Small intestine (tissue), 7 donors: ENCODE measurements around the gene AGPAT3. TPM values are rescaled to one million over a fixed set of nuclear protein-coding genes. Genes with fewer than 3 reads are reported as not detected.

Experiments
- DNase-seq, 2 donors: peaks; one replicate each; pipeline versions ENCODE4 v3.0.0 to v3.0.0-alpha.2; 2013
- FAIRE-seq: peaks from 2 replicates; lab custom pipeline; 2012; peaks lifted over from hg19 to GRCh38; lab: Jason Lieb, UNC
- H3K27ac ChIP-seq, 3 donors: one replicate each; pipeline ENCODE4 v1.5.1; 2013; ENCODE audit warnings: low read length in 2 of 3, mild to moderate bottlenecking in 2 of 3, control low read depth in 1 of 3, inconsistent platforms in 1 of 3, low read depth in 1 of 3, moderate library complexity in 1 of 3
- H3K27me3 ChIP-seq, 3 donors: one replicate each; pipeline ENCODE4 v1.6.1; 2013; ENCODE audit warnings: low read length in 3 of 3, inconsistent platforms in 1 of 3; ENCODE audit not compliant: control insufficient read depth in 3 of 3, insufficient read depth in 3 of 3
- H3K36me3 ChIP-seq, 3 donors: one replicate each; pipeline ENCODE4 v1.6.1; 2013; ENCODE audit warnings: low read length in 3 of 3, inconsistent platforms in 1 of 3, low read depth in 1 of 3, mild to moderate bottlenecking in 1 of 3, moderate library complexity in 1 of 3; ENCODE audit not compliant: control insufficient read depth in 3 of 3, insufficient read depth in 2 of 3
- H3K4me1 ChIP-seq, 3 donors: one replicate each; pipeline ENCODE4 v1.6.1; 2013; ENCODE audit warnings: low read length in 2 of 3, inconsistent platforms in 1 of 3, low read depth in 1 of 3, mild to moderate bottlenecking in 1 of 3, moderate library complexity in 1 of 3; ENCODE audit not compliant: control insufficient read depth in 3 of 3, insufficient read depth in 2 of 3
- H3K4me3 ChIP-seq, 3 donors: one replicate each; pipeline ENCODE4 v1.5.1; 2013; ENCODE audit warnings: low read length in 3 of 3, control low read depth in 1 of 3, inconsistent platforms in 1 of 3, low read depth in 1 of 3, mild to moderate bottlenecking in 1 of 3, moderate library complexity in 1 of 3
- H3K9me3 ChIP-seq, 2 donors: one replicate each; pipeline ENCODE4 v1.6.1; 2013; ENCODE audit warnings: low read depth in 1 of 2, low read length in 1 of 2; ENCODE audit not compliant: control insufficient read depth in 2 of 2, insufficient read depth in 1 of 2
- WGBS, 3 donors: extraction: QIAGEN DNeasy Blood & Tissue Kit; methylation state at CpG; one replicate each; pipeline ENCODE4 v1.1.7; 2013; 5-methylcytosine and 5-hydroxymethylcytosine counted together
- polyA plus RNA-seq, 4 donors: library from polyadenylated mRNA; stranded (reverse) in 3 of 4; unstranded in 1 of 4; fragments of 200-250 nt in 3 of 4; fragments of 120-200 nt in 1 of 4; gene quantifications; one replicate each; pipeline versions ENCODE4 v1.2.1 to v1.2.3, GENCODE V29; 2013
- donor health status: healthy with polysubstance abuse.
- donor health status: control.
- donor health status: control.
- donor health status: Bipolar disorder and iron deficiency.
- donor health status: healthy.

The AGPAT3 gene
- polyA plus RNA-seq, 4 donors, result 21.3 to 93.2 (median 42.8) TPM

DNA sequence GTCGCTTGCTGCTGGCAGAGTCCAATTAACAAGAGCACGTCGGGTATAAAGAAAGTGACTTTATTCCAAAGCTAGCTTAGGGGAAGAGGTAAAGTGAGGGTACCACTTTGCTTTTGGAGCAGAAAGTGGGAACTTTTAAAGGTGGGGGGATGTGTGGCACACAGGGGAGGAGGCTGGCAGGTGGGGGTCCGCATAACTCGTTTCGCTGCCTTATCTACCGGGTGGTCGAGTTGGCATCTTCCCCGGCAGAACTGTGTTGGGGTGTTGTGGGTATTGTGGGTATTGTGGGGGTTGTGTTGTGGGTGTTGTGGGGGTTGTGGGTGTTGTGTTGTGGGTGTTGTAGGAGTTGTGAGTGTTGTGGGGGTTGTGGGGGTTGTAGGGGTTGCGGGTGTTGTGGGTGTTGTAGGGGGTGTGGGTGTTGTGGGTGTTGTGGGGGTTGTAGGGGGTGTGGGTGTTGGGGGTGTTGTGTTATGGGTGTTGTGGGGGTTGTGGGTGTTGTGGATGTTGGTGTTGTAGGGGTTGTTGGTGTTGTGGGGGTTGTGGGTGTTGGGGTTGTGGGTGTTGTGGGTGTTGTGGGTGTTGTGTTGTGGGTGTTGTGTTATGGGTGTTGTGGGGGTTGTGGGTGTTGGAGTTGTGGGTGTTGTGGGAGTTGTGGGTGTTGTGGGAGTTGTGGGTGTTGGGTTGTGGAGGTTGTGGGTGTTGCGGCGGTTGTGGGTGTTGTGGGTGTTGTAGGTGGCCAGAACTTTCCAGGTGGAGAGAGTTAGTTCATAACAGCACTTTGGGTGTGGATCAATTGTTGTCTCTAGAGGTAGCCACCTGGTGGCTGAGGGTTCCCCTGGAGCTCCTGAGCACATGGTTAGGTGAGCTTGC lies 52.7 kb downstream of the AGPAT3 start:
- Histone ChIP-seq H3K36me3 (peaks cover 0 to 34% (median 0%) of the 10 kb centered on the region in 3 donors), H3K27ac (no peak overlapping the region), H3K4me3 (no peak overlapping the region), H3K27me3 (no peaks in the 10 kb centered on the region), H3K4me1 (peaks cover 4 to 45% (median 12%) of the 10 kb centered on the region in 3 donors), H3K9me3 (peaks cover 0 to 9% of the 10 kb centered on the region in 2 donors)
- FAIRE-seq, result no peak
- WGBS, 3 donors, result 67 to 81% (median 75%) methylated on average over 12 of the region's 12 CpGs
- DNase-seq, result peak; percentile 43 to 47

GRCh38 chr21:43918385-43918947 lies 53.4 kb downstream of the AGPAT3 start:
- Histone ChIP-seq H3K27me3 (no peaks in the 10 kb centered on the region), H3K4me1 (peaks cover 7 to 48% (median 16%) of the 10 kb centered on the region in 3 donors), H3K27ac (no peak overlapping the region), H3K9me3 (peaks cover 0 to 2% of the 10 kb centered on the region in 2 donors), H3K36me3 (peaks cover 0 to 38% (median 0%) of the 10 kb centered on the region in 3 donors), H3K4me3 (no peak overlapping the region)
- FAIRE-seq (no peak), DNase-seq (no peak)
- 61 to 80% (median 68%) methylated on average over 9 of the region's 9 CpGs for WGBS, 3 donors

GRCh38 chr21:43919283-43919682 lies 54.3 kb downstream of the AGPAT3 start:
- Histone ChIP-seq H3K4me3 (no peak overlapping the region), H3K9me3 (no peaks in the 10 kb centered on the region), H3K36me3 (peaks cover 0 to 36% (median 0%) of the 10 kb centered on the region in 3 donors), H3K4me1 (peaks cover 7 to 53% (median 18%) of the 10 kb centered on the region in 3 donors), H3K27ac (no peak overlapping the region), H3K27me3 (no peaks in the 10 kb centered on the region)
- DNase-seq (no peak), FAIRE-seq (no peak)
- WGBS, 3 donors, result 95 to 97% (median 97%) methylated on average over 7 of the region's 7 CpGs

DNA sequence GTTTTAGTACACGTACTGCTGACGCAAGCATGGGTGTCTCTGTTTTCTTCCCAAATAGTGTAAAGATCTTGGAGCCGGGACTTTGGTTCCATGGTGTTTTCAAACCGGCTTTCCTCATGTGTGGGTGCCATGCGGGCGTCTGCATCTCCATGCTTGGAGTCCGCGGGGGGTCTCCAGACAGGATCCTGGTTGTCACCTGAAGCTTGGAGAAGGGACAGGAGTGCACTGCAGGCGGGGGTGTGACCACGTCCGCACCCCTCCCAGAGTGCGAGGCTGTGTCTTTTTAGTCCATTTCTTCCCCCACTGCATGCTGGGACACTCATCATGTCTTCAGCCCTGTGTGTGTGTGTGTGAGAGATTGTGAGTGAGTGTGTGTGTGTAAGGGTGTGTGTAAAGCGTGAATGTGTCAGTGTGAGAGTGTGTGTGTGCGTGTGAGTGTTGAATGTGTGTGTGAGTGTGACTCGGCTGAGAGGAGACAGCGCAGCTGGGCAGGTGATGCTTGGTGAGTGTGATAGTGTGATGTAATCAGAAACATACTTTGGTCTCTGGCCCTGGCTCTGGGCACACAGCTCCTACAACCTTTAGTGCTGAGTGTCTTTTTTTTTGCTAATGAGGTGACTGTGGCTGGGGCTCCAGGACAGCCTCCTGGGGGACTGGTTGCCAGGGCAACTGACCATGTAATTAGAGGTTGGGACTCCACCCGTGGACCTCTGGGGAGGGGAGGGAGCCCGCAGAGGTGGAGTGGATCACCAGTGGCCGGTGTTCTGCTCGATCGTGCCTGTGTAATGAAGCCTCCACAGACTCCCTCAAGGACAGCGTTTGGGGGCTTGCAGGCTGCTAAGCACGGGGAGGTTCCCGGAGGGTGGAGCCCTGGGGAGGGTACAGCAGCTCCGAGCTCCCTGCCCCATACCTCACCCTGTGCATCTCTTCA lies 55.1 kb downstream of the AGPAT3 start:
- H3K4me1 ChIP-seq, result peaks cover 7 to 60% (median 18%) of the 10 kb centered on the region in 3 donors
- WGBS, 3 donors, result 49 to 76% (median 67%) methylated on average over 25 of the region's 25 CpGs
- H3K36me3 ChIP-seq, result peaks cover 0 to 42% (median 0%) of the 10 kb centered on the region in 3 donors
- H3K27me3 ChIP-seq, result no peaks in the 10 kb centered on the region
- peak overlapping the region in 1 of 3 donors; percentile 51 for H3K27ac ChIP-seq
- no peak overlapping the region for H3K4me3 ChIP-seq
- FAIRE-seq (no peak), DNase-seq (peak; percentile 78 to 81)
- H3K9me3 ChIP-seq, result no peaks in the 10 kb centered on the region

GRCh38 chr21:43921571-43921978 lies 56.6 kb downstream of the AGPAT3 start:
- no peaks in the 10 kb centered on the region for H3K27me3 ChIP-seq
- DNase-seq (peak in 1 of 2 donors; percentile 62), FAIRE-seq (no peak)
- 15 to 57% (median 29%) methylated on average over 10 of the region's 10 CpGs for WGBS, 3 donors
- H3K9me3 ChIP-seq, result no peaks in the 10 kb centered on the region
- no peak overlapping the region for H3K4me3 ChIP-seq
- H3K27ac ChIP-seq, result peak overlapping the region in 2 of 3 donors; percentile 14 to 28
- peaks cover 7 to 73% (median 23%) of the 10 kb centered on the region in 3 donors for H3K4me1 ChIP-seq
- peaks cover 0 to 51% (median 0%) of the 10 kb centered on the region in 3 donors for H3K36me3 ChIP-seq

GRCh38 chr21:43921979-43922945 lies 57.2 kb downstream of the AGPAT3 start:
- no peaks in the 10 kb centered on the region for H3K9me3 ChIP-seq
- FAIRE-seq (no peak), DNase-seq (peak in 1 of 2 donors; percentile 28)
- H3K27me3 ChIP-seq, result no peaks in the 10 kb centered on the region
- H3K36me3 ChIP-seq, result peaks cover 0 to 48% (median 0%) of the 10 kb centered on the region in 3 donors
- 40 to 62% (median 45%) methylated on average over 23 to 27 of the region's 27 CpGs for WGBS, 3 donors
- no peak overlapping the region for H3K4me3 ChIP-seq
- H3K27ac ChIP-seq, result peak overlapping the region in 1 of 3 donors; percentile 14
- H3K4me1 ChIP-seq, result peaks cover 7 to 78% (median 23%) of the 10 kb centered on the region in 3 donors

DNA sequence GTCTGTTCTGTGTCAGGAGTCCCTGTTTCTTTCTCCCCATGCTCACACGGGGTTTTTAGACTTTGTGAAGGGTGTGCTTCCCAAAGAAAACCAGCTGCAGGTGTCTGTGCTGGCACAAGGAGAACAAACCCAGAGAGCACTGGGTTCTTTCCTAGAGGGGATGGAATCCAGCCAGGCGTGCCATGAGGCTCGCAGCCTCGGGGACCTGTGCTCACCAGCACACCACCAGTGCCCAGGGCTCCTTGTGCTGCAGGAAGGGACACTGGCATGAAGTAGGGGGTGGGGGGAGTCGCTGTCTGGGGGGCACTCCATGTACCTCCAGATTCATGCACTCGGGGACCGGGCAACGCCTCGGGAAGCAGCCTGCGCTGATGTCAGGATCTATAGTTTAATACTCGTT lies 57.9 kb downstream of the AGPAT3 start:
- WGBS, 3 donors, result 12 to 63% (median 38%) methylated on average over 8 to 11 of the region's 11 CpGs
- no peak overlapping the region for H3K27ac ChIP-seq
- no peak overlapping the region for H3K4me3 ChIP-seq
- H3K9me3 ChIP-seq, result no peaks in the 10 kb centered on the region
- no peaks in the 10 kb centered on the region for H3K27me3 ChIP-seq
- peaks cover 5 to 83% (median 23%) of the 10 kb centered on the region in 3 donors for H3K4me1 ChIP-seq
- no peak for FAIRE-seq
- H3K36me3 ChIP-seq, result peaks cover 0 to 54% (median 3%) of the 10 kb centered on the region in 3 donors
- no peak for DNase-seq
